HepG2 (cell line): ENCODE results near the gene OXLD1. TPM values are rescaled to one million over a fixed set of nuclear protein-coding genes. Genes with fewer than 3 reads are reported as not detected.

ENCODE experiments used
- CENPT ChIP-seq: sonication (generic); formaldehyde crosslinking; IDR thresholded peaks from 2 replicates; pipeline ENCODE4 v1.8.0; 2022; ENCODE audit warnings: low read depth, mild to moderate bottlenecking, moderate library complexity, missing genetic modification reagents
- EHMT2 ChIP-seq: fragments of 200-600 bp; sonication (generic); IDR thresholded peaks from 2 replicates; pipeline ENCODE4 v1.7.0; 2017; ENCODE audit warnings: antibody characterized with exemption, low read depth, low read length, borderline replicate concordance
- GTF2F1 ChIP-seq: fragments of 150-350 bp; IDR thresholded peaks from 2 replicates; pipeline ENCODE4 v1.6.1; 2014; ENCODE audit warnings: low read length
- HOXD1 ChIP-seq: sonication (generic); formaldehyde crosslinking; IDR thresholded peaks from 2 replicates; pipeline ENCODE4 v1.5.0; 2020; ENCODE audit warnings: missing genetic modification reagents
- MTA1 ChIP-seq: sonication (generic); formaldehyde crosslinking; IDR thresholded peaks from 2 replicates; pipeline ENCODE4 v1.4.0; 2020; ENCODE audit warnings: missing genetic modification reagents, mild to moderate bottlenecking, borderline replicate concordance
- POLR2A ChIP-seq, 2 experiments: IDR thresholded peaks; 2 replicates each; pipeline ENCODE4 v1.6.1; 2011; ENCODE audit warnings: low read depth in 2 of 2, low read length in 2 of 2, mild to moderate bottlenecking in 1 of 2, moderate library complexity in 1 of 2; ENCODE audit not compliant: insufficient read depth in 1 of 2
- SSRP1 ChIP-seq: IDR thresholded peaks from 2 replicates; pipeline ENCODE4 v1.6.1; 2016; ENCODE audit warnings: control low read depth
- TFAP4 ChIP-seq: sonication (generic); IDR thresholded peaks from 2 replicates; pipeline ENCODE4 v1.6.1; 2016; ENCODE audit warnings: low read depth, borderline replicate concordance
- THAP8 ChIP-seq: sonication (generic); formaldehyde crosslinking; IDR thresholded peaks from 2 replicates; pipeline ENCODE4 v1.5.1; 2020; ENCODE audit warnings: missing genetic modification reagents, mild to moderate bottlenecking, borderline replicate concordance
- YEATS2 ChIP-seq: sonication (generic); formaldehyde crosslinking; IDR thresholded peaks from 2 replicates; pipeline ENCODE4 v1.4.0; 2020; ENCODE audit warnings: missing genetic modification reagents, borderline replicate concordance
- ZBTB20 ChIP-seq: sonication (generic); formaldehyde crosslinking; IDR thresholded peaks from 2 replicates; pipeline ENCODE4 v1.8.1; 2023; ENCODE audit warnings: missing genetic modification reagents, low read depth, mild to moderate bottlenecking, borderline replicate concordance
- ZFP36L1 ChIP-seq: sonication (generic); formaldehyde crosslinking; IDR thresholded peaks from 2 replicates; pipeline ENCODE4 v1.8.0; 2022; ENCODE audit warnings: mild to moderate bottlenecking, missing genetic modification reagents, moderate library complexity
- ZMYM2 ChIP-seq: sonication (generic); formaldehyde crosslinking; IDR thresholded peaks from 2 replicates; pipeline ENCODE4 v1.8.0; 2022; ENCODE audit warnings: mild to moderate bottlenecking, missing genetic modification reagents
- ZMYM3 ChIP-seq: sonication (generic); formaldehyde crosslinking; IDR thresholded peaks from 2 replicates; pipeline ENCODE4 v1.5.1; 2020; ENCODE audit warnings: mild to moderate bottlenecking, missing genetic modification reagents
- ZNF225 ChIP-seq: sonication (generic); formaldehyde crosslinking; IDR thresholded peaks from 2 replicates; pipeline ENCODE4 v1.4.0; 2020; ENCODE audit warnings: mild to moderate bottlenecking, missing genetic modification reagents
- ZNF230 ChIP-seq: sonication (generic); formaldehyde crosslinking; IDR thresholded peaks from 2 replicates; pipeline ENCODE4 v1.4.0; 2020; ENCODE audit warnings: mild to moderate bottlenecking, missing genetic modification reagents
- ZNF280B ChIP-seq: sonication (generic); formaldehyde crosslinking; IDR thresholded peaks from 2 replicates; pipeline ENCODE4 v1.5.0; 2020; ENCODE audit warnings: missing genetic modification reagents, mild to moderate bottlenecking, borderline replicate concordance
- ZNF570 ChIP-seq: sonication (generic); formaldehyde crosslinking; IDR thresholded peaks from 2 replicates; pipeline ENCODE4 v1.4.0; 2020; ENCODE audit warnings: mild to moderate bottlenecking, missing genetic modification reagents, borderline replicate concordance
- ZNF580 ChIP-seq: IDR thresholded peaks from 2 replicates; pipeline ENCODE4 v1.6.1; 2016; ENCODE audit warnings: low read depth, borderline replicate concordance
- polyA plus RNA-seq, 8 experiments: library from polyadenylated mRNA; depleted of rRNA in 3 of 8; stranded (reverse) in 7 of 8; unstranded in 1 of 8; fragments of >200 nt; fragmentation: Illumina TruSeq in 4 of 8; extraction: Trizol in 4 of 8; gene quantifications; 2 replicates each; pipeline versions ENCODE4 v1.2.1 to v1.2.3, GENCODE V29; 2011 to 2016; ENCODE audit warnings: low read depth in 4 of 8, missing spikeins in 1 of 8, mixed read lengths in 1 of 8; ENCODE audit not compliant: insufficient read depth in 1 of 8
- total RNA-seq, 5 experiments: library from RNA; depleted of rRNA; stranded (reverse); fragments of >200 nt; fragmentation: Illumina TruSeq; extraction: Trizol; gene quantifications; 2 replicates each; pipeline ENCODE4 v1.2.3, GENCODE V29; 2016; ENCODE audit warnings: low read depth in 1 of 5
- TF ChIP-seq, protein P1 (sequence below): sonication (generic); formaldehyde crosslinking; conservative IDR thresholded peaks from 2 replicates; pipeline ENCODE4 v1.8.0; 2022; ENCODE audit warnings: missing genetic modification reagents
- TF ChIP-seq, protein P2 (sequence below): IDR thresholded peaks from 2 replicates; pipeline ENCODE4 v1.6.1; 2016; ENCODE audit warnings: low read depth

OXLD1 gene
- total and polyA plus RNA-seq, 2 of the 13 experiments (the other 11 are each of a cell fraction or from before 2014, with no cell fraction given) = 27.1 to 37.5 TPM

DNA sequence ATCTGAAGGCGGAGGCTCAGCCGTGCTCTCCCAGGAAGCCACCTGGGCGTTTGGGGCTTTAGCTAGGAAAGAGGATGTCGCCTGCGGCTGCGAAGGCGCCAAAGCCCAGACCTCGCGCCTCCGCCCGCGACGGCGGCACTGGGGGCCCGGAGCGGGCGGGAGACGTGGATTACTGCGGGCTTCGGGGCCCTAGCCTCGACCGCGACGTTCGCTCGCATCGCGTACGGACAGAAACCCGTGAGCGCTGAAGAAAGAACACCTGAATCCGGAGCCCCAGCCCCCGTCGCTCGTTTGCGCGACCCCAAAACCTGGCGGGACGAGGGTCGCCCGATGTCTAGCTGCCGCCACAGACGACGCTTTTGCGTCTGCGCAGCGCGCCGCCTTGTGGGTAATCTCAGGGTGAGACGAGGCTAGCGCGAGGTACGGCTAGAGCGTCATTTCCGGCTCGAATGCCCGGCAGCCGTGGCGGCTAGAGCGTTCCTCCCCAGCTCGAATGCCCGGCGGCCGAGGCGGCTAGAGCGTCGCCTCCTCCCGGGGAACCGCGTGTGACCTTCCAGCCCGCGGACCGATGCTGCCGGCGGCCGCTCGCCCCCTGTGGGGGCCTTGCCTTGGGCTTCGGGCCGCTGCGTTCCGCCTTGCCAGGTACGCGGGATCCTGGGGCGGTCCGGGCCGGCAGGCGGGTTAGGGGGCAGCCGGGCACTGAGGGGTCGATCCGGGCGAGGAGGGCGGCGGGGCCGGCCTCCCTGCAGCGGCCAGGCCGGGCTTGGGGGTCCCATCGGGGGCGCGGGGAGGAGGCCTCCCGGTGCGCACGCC, 36.7 kb upstream of the OXLD1 start, which contains the start of gene MRPL12 (continued):
- TF ChIP-seq ZFP36L1 (CRISPR knock-in tag) = peak; percentile 94
- TF ChIP-seq ZNF280B (CRISPR knock-in tag) = peak; percentile 78; the same call in 1 of the 2 replicates
- TF ChIP-seq GTF2F1 = no peak; the same call in 1 of the 2 replicates
- TF ChIP-seq ZNF580 (CRISPR knock-in tag) = peak; percentile 96
- peak in 1 of 2 experiments; percentile 96; a peak in 2 of 4 replicates for TF ChIP-seq POLR2A (IDR thresholded peaks at IDR 0.05; ENCODE audit: insufficient read depth in 1 of 2, low read depth in 2 of 2, low read length in 2 of 2)
- TF ChIP-seq HOXD1 (CRISPR knock-in tag) = peak; percentile 92
- no peak for TF ChIP-seq SSRP1 (CRISPR knock-in tag)
- no peak for TF ChIP-seq EHMT2
- peak; percentile 29; the same call in 1 of the 2 replicates for TF ChIP-seq TFAP4
- TF ChIP-seq MTA1 = peak; percentile 72; the same call in 1 of the 2 replicates
- TF ChIP-seq ZNF230 (CRISPR knock-in tag) = peak; percentile 87; the same call in 1 of the 2 replicates
- peak; percentile 79; the same call in 1 of the 2 replicates for TF ChIP-seq ZBTB20 (CRISPR knock-in tag)
- TF ChIP-seq, protein P1, sequence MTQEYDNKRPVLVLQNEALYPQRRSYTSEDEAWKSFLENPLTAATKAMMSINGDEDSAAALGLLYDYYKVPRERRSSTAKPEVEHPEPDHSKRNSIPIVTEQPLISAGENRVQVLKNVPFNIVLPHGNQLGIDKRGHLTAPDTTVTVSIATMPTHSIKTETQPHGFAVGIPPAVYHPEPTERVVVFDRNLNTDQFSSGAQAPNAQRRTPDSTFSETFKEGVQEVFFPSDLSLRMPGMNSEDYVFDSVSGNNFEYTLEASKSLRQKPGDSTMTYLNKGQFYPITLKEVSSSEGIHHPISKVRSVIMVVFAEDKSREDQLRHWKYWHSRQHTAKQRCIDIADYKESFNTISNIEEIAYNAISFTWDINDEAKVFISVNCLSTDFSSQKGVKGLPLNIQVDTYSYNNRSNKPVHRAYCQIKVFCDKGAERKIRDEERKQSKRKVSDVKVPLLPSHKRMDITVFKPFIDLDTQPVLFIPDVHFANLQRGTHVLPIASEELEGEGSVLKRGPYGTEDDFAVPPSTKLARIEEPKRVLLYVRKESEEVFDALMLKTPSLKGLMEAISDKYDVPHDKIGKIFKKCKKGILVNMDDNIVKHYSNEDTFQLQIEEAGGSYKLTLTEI = no peak
- peak; percentile 55 for TF ChIP-seq THAP8
- no peak for TF ChIP-seq ZMYM2
- peak; percentile 76; the same call in 1 of the 2 replicates for TF ChIP-seq ZNF225
- TF ChIP-seq YEATS2 (CRISPR knock-in tag) = peak; percentile 99
- TF ChIP-seq ZMYM3 (CRISPR knock-in tag) = no peak
- peak; percentile 74; the same call in 1 of the 2 replicates for TF ChIP-seq ZNF570 (CRISPR knock-in tag)
- TF ChIP-seq, protein P2, sequence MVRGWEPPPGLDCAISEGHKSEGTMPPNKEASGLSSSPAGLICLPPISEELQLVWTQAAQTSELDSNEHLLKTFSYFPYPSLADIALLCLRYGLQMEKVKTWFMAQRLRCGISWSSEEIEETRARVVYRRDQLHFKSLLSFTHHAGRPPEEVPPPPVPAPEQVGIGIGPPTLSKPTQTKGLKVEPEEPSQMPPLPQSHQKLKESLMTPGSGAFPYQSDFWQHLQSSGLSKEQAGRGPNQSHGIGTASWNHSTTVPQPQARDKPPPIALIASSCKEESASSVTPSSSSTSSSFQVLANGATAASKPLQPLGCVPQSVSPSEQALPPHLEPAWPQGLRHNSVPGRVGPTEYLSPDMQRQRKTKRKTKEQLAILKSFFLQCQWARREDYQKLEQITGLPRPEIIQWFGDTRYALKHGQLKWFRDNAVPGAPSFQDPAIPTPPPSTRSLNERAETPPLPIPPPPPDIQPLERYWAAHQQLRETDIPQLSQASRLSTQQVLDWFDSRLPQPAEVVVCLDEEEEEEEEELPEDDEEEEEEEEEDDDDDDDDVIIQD (CRISPR knock-in tag) = 0 out of 2 replicates have a peak, but pooled peaks have one; percentile 32
- TF ChIP-seq CENPT (CRISPR knock-in tag) = peak; percentile 92
